Measurements from ENCODE around the gene ERG. TPM values are rescaled to one million over a fixed set of nuclear protein-coding genes. Genes with fewer than 3 reads are reported as not detected.

The ERG gene
- total and polyA plus RNA-seq, 2 of the 8 experiments (the other 6 are each of a cell fraction or from before 2014, with no cell fraction given) = 1.0 to 3.0 TPM

- Histone ChIP-seq H2BK5ac (ENCODE audit: low read depth, low read length) (no peak overlapping the region), H3K4me2 (ENCODE audit: insufficient read depth in 1 of 2, low read depth in 2 of 2, low read length in 2 of 2) (no peak overlapping the region), H2BK20ac (ENCODE audit: low read length) (no peak overlapping the region), H3K79me1 (ENCODE audit: low read depth, low read length) (no peaks in the 10 kb centered on the region), H2BK12ac (ENCODE audit: low read depth, low read length) (no peak overlapping the region), H2AFZ (ENCODE audit: low read length) (no peak overlapping the region), H3K14ac (ENCODE audit: insufficient read length) (no peak overlapping the region), H3K36me3 (ENCODE audit: control insufficient read depth in 2 of 4, insufficient read depth in 4 of 4, low read length in 3 of 4) (no peaks in the 10 kb centered on the region), H4K8ac (ENCODE audit: extremely low read depth, insufficient read depth, low read length) (no peak overlapping the region), H3K23ac (ENCODE audit: insufficient read length) (no peak overlapping the region), H4K5ac (ENCODE audit: insufficient read length, low read depth, low read length) (no peak overlapping the region), H3K4me1 (replicated peaks in 1 of 4; ENCODE audit: control insufficient read depth in 3 of 4, insufficient read depth in 4 of 4, low read length in 3 of 4) (peaks cover 2 to 9% (median 4%) of the 10 kb centered on the region in 4 experiments; a peak in 6 of 7 replicates), H3K56ac (replicated peaks; ENCODE audit: insufficient read length, low read depth, low read length) (no peak overlapping the region), H3K9me3 (ENCODE audit: insufficient read depth in 2 of 2, low read depth in 1 of 2, low read length in 1 of 2) (no peaks in the 10 kb centered on the region), H3K23me2 (ENCODE audit: low read depth, low read length) (peaks cover 1% of the 10 kb centered on the region; the same call in 1 of the 2 replicates), H3K4ac (replicated peaks; ENCODE audit: insufficient read length, low read depth, low read length) (no peak overlapping the region), H3K9ac (replicated peaks in 1 of 4; ENCODE audit: extremely low read depth in 1 of 4, low read depth in 3 of 4, low read length in 3 of 4) (no peak overlapping the region), H2BK120ac (replicated peaks; ENCODE audit: low read depth, low read length) (no peak overlapping the region), H3K27me3 (replicated peaks in 1 of 4; ENCODE audit: control insufficient read depth in 3 of 4, extremely low read depth in 1 of 4, insufficient read depth in 3 of 4, low read length in 3 of 4) (no peaks in the 10 kb centered on the region), H3K18ac (ENCODE audit: extremely low read depth, low read length) (no peak overlapping the region), H2BK15ac (ENCODE audit: low read length) (no peak overlapping the region), H4K20me1 (replicated peaks in 1 of 2; ENCODE audit: control insufficient read depth in 1 of 2, insufficient read depth in 2 of 2, low read length in 2 of 2) (no peaks in the 10 kb centered on the region), H3K27ac (ENCODE audit: low read depth, low read length) (no peak overlapping the region), H3K79me2 (ENCODE audit: control insufficient read depth in 1 of 2, insufficient read depth in 2 of 2, low read length in 2 of 2) (no peaks in the 10 kb centered on the region), H2AK5ac (ENCODE audit: low read depth, low read length) (no peak overlapping the region), H4K91ac (replicated peaks; ENCODE audit: insufficient read length, low read length) (no peak overlapping the region), H3K4me3 (ENCODE audit: extremely low read depth in 1 of 4, insufficient read depth in 2 of 4, low read depth in 3 of 4, low read length in 4 of 4) (no peak overlapping the region)
- ChIA-PET POLR2A (ENCODE audit: partially characterized antibody) (no interaction called here), CTCF (ENCODE audit: partially characterized antibody) (interaction anchor here (1.1 kb wide), 1 partner anchor 16 kb away, joined by 4 read pairs; no protein-coding TSS in a partner anchor)
- WGBS, 2 experiments (ENCODE audit: extremely low coverage in 1 of 2, insufficient coverage in 1 of 2, insufficient read length in 1 of 2, insufficient replicate concordance in 2 of 2, low coverage in 1 of 2, low lambda C conversion rate in 2 of 2, missing lambda C conversion rate in 1 of 2) = 86% methylated on average over 10 of the region's 10 CpGs; no CpG with 5 or more reads in 1 of the 2 experiments
- no peak for FAIRE-seq
- DNase-seq (ENCODE audit: low read depth in 1 of 2, low spot score in 2 of 2) = no peak
- TF ChIP-seq, protein P1, sequence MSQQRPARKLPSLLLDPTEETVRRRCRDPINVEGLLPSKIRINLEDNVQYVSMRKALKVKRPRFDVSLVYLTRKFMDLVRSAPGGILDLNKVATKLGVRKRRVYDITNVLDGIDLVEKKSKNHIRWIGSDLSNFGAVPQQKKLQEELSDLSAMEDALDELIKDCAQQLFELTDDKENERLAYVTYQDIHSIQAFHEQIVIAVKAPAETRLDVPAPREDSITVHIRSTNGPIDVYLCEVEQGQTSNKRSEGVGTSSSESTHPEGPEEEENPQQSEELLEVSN (IDR thresholded peaks at IDR 0.05) = no peak
- no peak for TF ChIP-seq MAX (IDR thresholded peaks at IDR 0.05)
Measured at GRCh38 chr21:38416791-38417190, 81.5 kb downstream of the ERG start.

Data from H1 (cell line).